HG03342 (cell line): ENCODE data around the gene EEF1AKMT4.

Experiments used
- ATAC-seq: cut with Tn5 transposase; IDR thresholded peaks from one replicate; pipeline ENCODE4 v1.9.1; 2021; ENCODE audit warnings: mild to moderate bottlenecking, moderate library complexity; ENCODE audit not compliant: unreplicated experiment

Gene EEF1AKMT4

DNA sequence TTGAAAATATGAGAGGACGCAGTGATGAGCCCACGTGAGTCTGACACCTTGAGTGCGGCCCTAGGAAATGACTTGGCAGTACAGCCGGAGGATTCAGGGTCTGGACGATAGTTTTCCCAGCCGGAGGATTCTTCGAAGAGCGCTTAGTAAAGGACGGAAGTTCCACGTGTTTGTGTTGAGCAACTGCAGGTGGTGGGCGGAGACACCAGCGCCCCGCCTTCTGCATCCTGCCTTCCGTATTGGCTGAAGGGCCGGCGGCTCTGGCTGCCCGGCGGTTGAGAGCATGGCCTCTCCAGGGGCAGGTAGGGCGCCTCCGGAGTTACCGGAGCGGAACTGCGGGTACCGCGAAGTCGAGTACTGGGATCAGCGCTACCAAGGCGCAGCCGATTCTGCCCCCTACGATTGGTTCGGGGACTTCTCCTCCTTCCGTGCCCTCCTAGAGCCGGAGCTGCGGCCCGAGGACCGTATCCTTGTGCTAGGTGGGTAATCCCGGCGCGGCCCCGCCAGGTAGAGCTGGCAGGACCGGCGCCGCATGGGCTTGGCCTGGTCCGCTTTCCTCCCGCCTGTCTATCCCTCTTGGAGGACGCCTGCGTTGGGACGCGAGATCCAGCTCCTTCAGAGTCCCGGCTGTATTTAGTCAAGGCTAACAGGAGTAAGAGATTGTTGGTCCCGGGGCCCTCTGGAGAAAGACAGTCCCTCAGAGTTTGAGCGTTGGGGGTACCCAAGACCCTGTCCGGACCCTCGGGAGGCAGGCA is at the start of gene EEF1AKMT4:
EEF1AKMT4 (plus strand) TSS at position 261 of the 755 bp plus-strand sequence; CDS start at position 284, 23 bp downstream.
- peak; percentile 90 for ATAC-seq

DNA sequence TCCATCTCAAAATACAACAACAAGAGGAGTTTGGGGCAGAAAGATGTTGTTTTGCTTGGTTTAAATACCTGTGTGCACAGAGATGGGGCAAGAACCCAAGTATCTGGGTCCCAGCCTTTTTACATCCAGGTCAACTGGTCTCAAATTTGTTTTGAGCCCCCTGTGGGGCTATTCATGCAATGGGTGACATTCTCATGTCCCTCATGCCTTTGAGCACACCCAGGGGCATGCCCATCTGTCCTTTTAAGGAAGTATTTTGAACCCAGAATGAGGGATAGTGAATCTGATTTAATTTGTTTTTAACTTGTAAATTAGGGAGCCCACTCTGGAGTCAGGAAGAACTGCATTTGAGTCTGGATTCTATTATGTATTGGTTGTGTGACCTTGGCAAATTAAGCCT is 48.6 kb upstream of the EEF1AKMT4 start:
- no peak for ATAC-seq

- no peak for ATAC-seq
Observed at GRCh38 chr3:184203526-184203925, 45.9 kb upstream of the EEF1AKMT4 start.

GRCh38 chr3:184209146-184209923 is 40.1 kb upstream of the EEF1AKMT4 start:
- ATAC-seq = no peak

- no peak for ATAC-seq
Observed at GRCh38 chr3:184211297-184211696, 38.2 kb upstream of the EEF1AKMT4 start.

GRCh38 chr3:184211718-184212117 is 37.8 kb upstream of the EEF1AKMT4 start:
- no peak for ATAC-seq

DNA sequence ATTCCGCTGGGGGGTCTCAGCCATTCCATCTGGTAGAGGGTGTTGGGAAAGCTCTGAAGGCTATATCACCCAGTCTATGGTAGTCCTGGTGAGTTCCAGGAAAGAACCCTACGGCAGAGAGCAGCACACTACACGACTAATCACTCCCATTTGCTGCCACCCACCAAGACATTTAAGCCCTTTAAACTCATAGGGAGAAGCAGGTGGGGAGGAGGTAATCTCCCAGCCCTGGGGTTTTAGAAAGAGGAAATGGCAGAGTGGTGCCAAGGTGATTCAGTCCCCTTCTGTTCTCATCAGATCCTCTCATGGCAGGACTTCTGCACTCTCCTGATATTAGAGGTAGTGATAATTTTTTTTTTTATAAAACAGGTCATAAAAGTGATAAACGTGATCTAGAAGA is 30.7 kb upstream of the EEF1AKMT4 start:
- no peak for ATAC-seq

DNA sequence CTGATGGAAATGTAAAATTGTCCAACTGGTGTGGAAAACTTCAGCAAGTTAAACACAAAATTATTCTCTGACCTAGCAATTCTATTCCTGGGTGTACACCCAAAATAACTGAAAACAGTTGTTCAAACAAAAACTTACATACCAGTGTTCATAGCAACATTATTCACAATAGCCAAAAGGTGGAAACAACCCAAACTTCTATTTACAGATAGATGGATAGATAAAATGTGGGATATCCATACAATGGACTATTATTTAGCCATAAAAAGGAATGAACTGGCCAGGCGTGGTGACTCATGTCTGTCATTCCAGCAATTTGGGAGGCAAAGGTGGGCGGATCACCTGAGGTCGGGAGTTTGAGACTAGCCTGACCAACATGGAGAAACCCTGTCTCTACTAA is 27.0 kb upstream of the EEF1AKMT4 start:
- no peak for ATAC-seq

- no peak for ATAC-seq
Observed at GRCh38 chr3:184223946-184224345, 25.5 kb upstream of the EEF1AKMT4 start.

DNA sequence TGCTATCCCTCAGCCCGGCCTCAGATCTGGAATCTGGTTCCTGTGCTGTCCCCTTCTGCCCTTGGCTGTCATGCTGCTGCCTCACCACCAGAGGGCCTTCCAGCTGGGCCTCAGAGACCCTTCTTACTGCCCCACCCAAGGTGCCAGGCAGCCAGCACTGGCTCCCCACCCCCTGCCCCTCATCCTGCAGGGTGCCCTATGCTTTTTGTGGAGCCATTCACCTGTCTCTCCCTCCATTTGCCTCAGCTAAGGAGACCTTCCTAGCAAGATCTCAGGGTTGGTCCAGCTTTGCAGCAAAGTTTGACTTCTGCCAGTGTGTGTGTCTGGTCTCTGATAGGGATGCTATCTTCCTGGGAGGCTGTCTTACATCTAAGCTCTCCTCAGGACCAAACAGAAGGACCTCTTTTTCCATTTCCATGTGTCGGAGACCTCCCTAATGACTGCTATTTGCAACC is 22.0 kb upstream of the EEF1AKMT4 start:
- no peak for ATAC-seq

GRCh38 chr3:184228376-184229137 is 20.9 kb upstream of the EEF1AKMT4 start:
- no peak for ATAC-seq

DNA sequence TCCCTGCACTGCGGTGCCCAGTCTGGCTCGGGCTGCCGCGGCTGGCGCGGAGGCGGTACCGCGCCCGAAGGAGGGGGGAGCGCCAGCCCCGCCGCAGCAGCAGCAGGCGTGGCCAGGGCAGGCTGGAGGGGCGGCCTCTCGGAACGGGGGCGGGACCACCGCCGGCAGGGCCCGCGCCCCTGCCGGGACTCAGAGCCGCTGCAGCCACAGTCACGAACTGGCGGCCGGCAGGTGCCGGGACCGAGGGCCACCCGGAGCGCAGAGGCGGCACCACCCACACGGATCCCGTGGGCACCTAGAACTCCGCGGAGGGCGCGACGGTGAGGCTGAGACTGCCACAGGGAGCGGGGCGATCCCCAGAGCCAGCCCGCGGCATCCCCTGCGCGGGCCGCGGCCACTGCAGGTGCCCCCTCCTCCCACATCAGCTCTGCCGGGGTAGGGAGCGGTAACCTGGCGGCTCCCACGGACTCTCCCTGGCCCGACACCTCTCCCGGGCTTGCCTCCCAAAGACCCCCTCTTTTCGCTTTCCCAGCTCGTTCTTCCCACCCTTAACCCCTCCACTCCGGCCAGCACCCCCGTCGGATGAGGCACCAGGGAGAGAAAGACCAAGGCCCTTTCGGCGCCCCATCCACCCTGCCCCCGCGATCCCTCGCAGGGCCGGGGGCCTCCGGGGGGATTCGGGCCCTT is 19.9 kb upstream of the EEF1AKMT4 start, which contains the start of gene VWA5B2:
VWA5B2 (plus strand) TSS at position 192 of the 687 bp plus-strand sequence. CDS start 944 bp downstream, outside the sequence.
- peak; percentile 82 for ATAC-seq

DNA sequence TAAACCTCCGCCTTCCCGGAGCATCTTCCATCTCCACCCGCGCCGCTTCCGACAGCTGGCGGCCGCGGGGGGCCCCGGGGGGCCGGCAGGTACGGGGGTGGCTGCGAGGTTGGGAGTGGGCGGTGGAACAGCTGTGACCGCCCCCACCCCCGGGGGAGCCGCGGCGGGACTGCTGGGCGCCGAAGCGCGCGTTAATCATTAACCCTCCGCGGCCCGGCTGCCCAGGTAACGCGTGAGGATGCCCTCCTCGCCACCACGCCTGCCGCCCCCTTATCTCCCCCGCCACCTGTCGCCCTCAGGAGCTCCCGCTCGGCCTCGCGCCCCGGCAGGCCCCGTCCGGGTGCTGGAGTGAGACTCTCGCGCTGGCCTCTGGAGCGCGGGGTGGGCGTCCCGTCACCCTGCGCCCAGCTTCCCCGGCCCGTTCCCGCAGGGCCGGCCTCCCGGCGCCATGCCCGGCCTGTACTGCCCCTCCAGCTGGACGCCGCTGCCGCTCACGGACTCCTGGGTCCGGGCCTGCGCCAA is 19.3 kb upstream of the EEF1AKMT4 start:
- ATAC-seq = no peak

- no peak for ATAC-seq
Observed at GRCh38 chr3:184230603-184231528, 18.6 kb upstream of the EEF1AKMT4 start.

DNA sequence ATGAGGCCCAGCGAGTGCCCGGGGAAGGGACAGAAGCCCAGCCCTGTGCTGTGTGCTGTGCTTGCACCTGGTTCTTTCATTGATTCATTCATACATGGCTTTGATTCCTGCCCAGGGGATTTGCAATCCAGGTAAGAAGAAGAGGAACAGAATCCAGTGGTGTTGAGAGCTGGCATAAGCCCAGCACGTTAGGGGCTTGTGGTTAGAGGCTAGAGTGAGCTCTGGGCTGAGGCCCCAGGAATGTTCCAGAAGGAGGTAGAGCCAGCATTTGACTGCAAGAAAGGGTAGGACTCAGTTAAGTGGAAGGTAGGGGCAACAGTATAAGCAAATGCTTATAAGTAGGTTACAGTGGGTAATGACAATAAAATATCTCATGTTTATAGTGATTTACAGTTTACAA is 17.8 kb upstream of the EEF1AKMT4 start:
- no peak for ATAC-seq

DNA sequence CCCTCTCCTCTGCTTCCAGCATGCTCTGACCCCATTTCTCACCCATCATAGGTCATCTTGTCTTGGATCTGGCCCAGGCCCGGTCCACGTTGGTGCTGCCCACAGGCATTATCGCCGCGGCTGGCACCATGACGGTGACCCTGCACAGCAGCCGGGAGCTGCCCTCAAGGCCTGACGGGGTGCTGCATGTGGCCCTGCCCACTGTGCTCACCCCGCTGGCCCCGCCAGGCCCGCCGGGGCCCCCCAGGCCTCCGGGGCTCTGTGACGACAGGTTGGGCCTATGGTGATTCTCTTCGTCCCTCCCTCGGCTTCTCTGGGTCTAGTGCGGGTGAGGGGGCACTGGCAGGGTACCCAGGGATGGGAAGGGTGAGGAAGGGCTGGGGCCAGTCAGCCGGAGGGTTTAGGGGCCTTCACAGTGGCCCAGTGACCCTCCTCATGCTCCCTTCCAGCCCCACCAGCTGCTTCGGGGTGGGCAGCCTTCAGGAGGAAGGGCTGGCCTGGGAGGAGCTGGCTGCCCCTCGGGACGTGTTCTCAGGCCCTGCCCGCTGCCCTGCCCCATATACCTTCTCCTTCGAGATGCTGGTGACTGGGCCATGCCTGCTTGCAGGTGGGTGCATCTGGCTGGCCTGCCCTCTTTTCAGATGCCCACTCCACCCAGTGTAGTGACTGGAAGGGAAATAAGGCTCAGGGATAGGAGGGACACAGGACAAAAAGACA is 16.2 kb upstream of the EEF1AKMT4 start:
- no peak for ATAC-seq

- no peak for ATAC-seq
Observed at GRCh38 chr3:184234224-184234623, 15.2 kb upstream of the EEF1AKMT4 start.

- no peak for ATAC-seq
Observed at GRCh38 chr3:184234671-184235380, 14.6 kb upstream of the EEF1AKMT4 start.
